Measurements from ENCODE around the gene FAM117A. TPM values are rescaled to one million over a fixed set of nuclear protein-coding genes. Genes with fewer than 3 reads are reported as not detected.

The FAM117A gene
- total RNA-seq, 4 donors from 2014 or later, result 21.8 to 39.7 (median 26.4) TPM

GRCh38 chr17:49753959-49754391 lies 10.0 kb downstream of the FAM117A start:
- TF ChIP-seq POLR2A (IDR thresholded peaks at IDR 0.05), result no peak
- TF ChIP-seq CTCF (IDR thresholded peaks at IDR 0.05), result no peak
- H3K4me3 ChIP-seq (ENCODE audit: low read depth, poor library complexity, severe bottlenecking), result no peak overlapping the region
- DNase-seq (ENCODE audit: low spot score in 2 of 2), result peak; percentile 55 to 84
- WGBS, 2 donors, result 36 to 47% methylated on average over 8 of the region's 8 CpGs
- intact Hi-C loops (cut with DNase I; ENCODE audit: low total_unique reads), result no loop called here

- 78 to 90% methylated on average over 3 of the region's 3 CpGs for WGBS, 2 donors
- DNase-seq (ENCODE audit: low spot score in 2 of 2), result no peak
- intact Hi-C loops (cut with DNase I; ENCODE audit: low total_unique reads), result no loop called here
- no peak overlapping the region for H3K4me3 ChIP-seq (ENCODE audit: low read depth, poor library complexity, severe bottlenecking)
- TF ChIP-seq POLR2A (IDR thresholded peaks at IDR 0.05) (no peak), CTCF (IDR thresholded peaks at IDR 0.05) (no peak)
These were observed 11.4 kb downstream of the FAM117A start for GRCh38 chr17:49752508-49752907.

- no peak for DNase-seq (ENCODE audit: low spot score in 2 of 2)
- intact Hi-C loops (cut with DNase I; ENCODE audit: low total_unique reads), result no loop called here
- no peak overlapping the region for H3K4me3 ChIP-seq (ENCODE audit: low read depth, poor library complexity, severe bottlenecking)
- no peak for TF ChIP-seq CTCF (IDR thresholded peaks at IDR 0.05)
- TF ChIP-seq POLR2A (IDR thresholded peaks at IDR 0.05), result no peak
- 74 to 100% methylated on average over 1 to 3 of the region's 3 CpGs for WGBS, 2 donors
These were observed 14.2 kb downstream of the FAM117A start for GRCh38 chr17:49749730-49750129.

GRCh38 chr17:49748791-49749190 lies 15.1 kb downstream of the FAM117A start:
- intact Hi-C loops (cut with DNase I; ENCODE audit: low total_unique reads), result no loop called here
- WGBS, 2 donors, result 91 to 96% methylated on average over 7 of the region's 7 CpGs
- no peak for DNase-seq (ENCODE audit: low spot score in 2 of 2)
- TF ChIP-seq CTCF (IDR thresholded peaks at IDR 0.05), result no peak
- no peak for TF ChIP-seq POLR2A (IDR thresholded peaks at IDR 0.05)
- H3K4me3 ChIP-seq (ENCODE audit: low read depth, poor library complexity, severe bottlenecking), result no peak overlapping the region

- TF ChIP-seq CTCF (IDR thresholded peaks at IDR 0.05), result no peak
- no peak for TF ChIP-seq POLR2A (IDR thresholded peaks at IDR 0.05)
- no peak for DNase-seq (ENCODE audit: low spot score in 2 of 2)
- no peak overlapping the region for H3K4me3 ChIP-seq (ENCODE audit: low read depth, poor library complexity, severe bottlenecking)
- intact Hi-C loops (cut with DNase I; ENCODE audit: low total_unique reads), result no loop called here
- 82% methylated on average over 3 of the region's 3 CpGs for WGBS, 2 donors
These were observed 15.7 kb downstream of the FAM117A start for GRCh38 chr17:49748223-49748622.

GRCh38 chr17:49747632-49748031 lies 16.3 kb downstream of the FAM117A start:
- no peak for DNase-seq (ENCODE audit: low spot score in 2 of 2)
- TF ChIP-seq POLR2A (IDR thresholded peaks at IDR 0.05) (no peak), CTCF (IDR thresholded peaks at IDR 0.05) (no peak)
- intact Hi-C loops (cut with DNase I; ENCODE audit: low total_unique reads), result no loop called here
- 63 to 73% methylated on average over 1 of the region's 1 CpG for WGBS, 2 donors
- no peak overlapping the region for H3K4me3 ChIP-seq (ENCODE audit: low read depth, poor library complexity, severe bottlenecking)

All from lower leg skin (tissue), 4 donors.